ENCODE measurements around the gene CCDC6. TPM values are rescaled to one million over a fixed set of nuclear protein-coding genes. Genes with fewer than 3 reads are reported as not detected.

CCDC6 gene
- total and polyA plus RNA-seq, 7 donors = 12.6 to 97.5 (median 59.2) TPM

GRCh38 chr10:59774451-59774850, 131.9 kb downstream of the CCDC6 start:
- H3K4me3 ChIP-seq = no peak overlapping the region
- WGBS, 2 donors = 94% methylated on average over 6 of the region's 6 CpGs
- no peak for TF ChIP-seq CTCF (IDR thresholded peaks at IDR 0.05)
- no peak for TF ChIP-seq POLR2AphosphoS5 (IDR thresholded peaks at IDR 0.05)
- TF ChIP-seq POLR2A (IDR thresholded peaks at IDR 0.05) = no peak
- no peak for TF ChIP-seq EP300 (IDR thresholded peaks at IDR 0.05)
- H3K27ac ChIP-seq = no peak overlapping the region
- H3K36me3 ChIP-seq = no peaks in the 10 kb centered on the region
- no peaks in the 10 kb centered on the region for H3K27me3 ChIP-seq
- intact Hi-C loops (cut with DNase I) = no loop called here
- H3K4me1 ChIP-seq = no peaks in the 10 kb centered on the region
- H3K9me3 ChIP-seq = no peaks in the 10 kb centered on the region
- DNase-seq = no peak

- 51 to 70% methylated on average over 2 of the region's 2 CpGs for WGBS, 2 donors
- no peak for TF ChIP-seq CTCF (IDR thresholded peaks at IDR 0.05)
- no peak for TF ChIP-seq EP300 (IDR thresholded peaks at IDR 0.05)
- no peak for TF ChIP-seq POLR2AphosphoS5 (IDR thresholded peaks at IDR 0.05)
- no peak for TF ChIP-seq POLR2A (IDR thresholded peaks at IDR 0.05)
- Histone ChIP-seq H3K27ac (no peak overlapping the region), H3K36me3 (no peaks in the 10 kb centered on the region), H3K4me1 (no peaks in the 10 kb centered on the region), H3K27me3 (no peaks in the 10 kb centered on the region), H3K4me3 (no peak overlapping the region), H3K9me3 (no peaks in the 10 kb centered on the region)
- no peak for DNase-seq
- intact Hi-C loops (cut with DNase I) = no loop called here
These were observed 133.3 kb downstream of the CCDC6 start for GRCh38 chr10:59773088-59773487.

- WGBS, 2 donors = 38 to 80% methylated on average over 7 of the region's 7 CpGs
- H3K9me3 ChIP-seq = no peaks in the 10 kb centered on the region
- TF ChIP-seq POLR2A (IDR thresholded peaks at IDR 0.05) (no peak), POLR2AphosphoS5 (IDR thresholded peaks at IDR 0.05) (no peak), EP300 (IDR thresholded peaks at IDR 0.05) (no peak), CTCF (IDR thresholded peaks at IDR 0.05) (no peak)
- H3K4me3 ChIP-seq = no peak overlapping the region
- no peaks in the 10 kb centered on the region for H3K36me3 ChIP-seq
- H3K27ac ChIP-seq = no peak overlapping the region
- no peaks in the 10 kb centered on the region for H3K27me3 ChIP-seq
- H3K4me1 ChIP-seq = no peaks in the 10 kb centered on the region
- no peak for DNase-seq
- intact Hi-C loops (cut with DNase I) = no loop called here
These were observed 135.1 kb downstream of the CCDC6 start for GRCh38 chr10:59771162-59771807.

- no peak overlapping the region for H3K4me3 ChIP-seq
- H3K27me3 ChIP-seq = no peaks in the 10 kb centered on the region
- intact Hi-C loops (cut with DNase I) = no loop called here
- 92 to 97% methylated on average over 11 of the region's 11 CpGs for WGBS, 2 donors
- no peak for DNase-seq
- no peaks in the 10 kb centered on the region for H3K36me3 ChIP-seq
- no peaks in the 10 kb centered on the region for H3K9me3 ChIP-seq
- H3K4me1 ChIP-seq = no peaks in the 10 kb centered on the region
- TF ChIP-seq POLR2AphosphoS5 (IDR thresholded peaks at IDR 0.05) (no peak), CTCF (IDR thresholded peaks at IDR 0.05) (no peak)
- no peak overlapping the region for H3K27ac ChIP-seq
These were observed 135.7 kb downstream of the CCDC6 start for GRCh38 chr10:59770689-59771088.

GRCh38 chr10:59762505-59762904, 143.9 kb downstream of the CCDC6 start:
- intact Hi-C loops (cut with DNase I) = no loop called here
- no peak for DNase-seq
- no peaks in the 10 kb centered on the region for H3K4me1 ChIP-seq
- TF ChIP-seq POLR2A (IDR thresholded peaks at IDR 0.05) (no peak), CTCF (IDR thresholded peaks at IDR 0.05) (no peak), EP300 (IDR thresholded peaks at IDR 0.05) (no peak), POLR2AphosphoS5 (IDR thresholded peaks at IDR 0.05) (no peak)
- H3K4me3 ChIP-seq = no peak overlapping the region
- WGBS, 2 donors = 44 to 57% methylated on average over 2 of the region's 2 CpGs
- H3K9me3 ChIP-seq = no peaks in the 10 kb centered on the region
- no peaks in the 10 kb centered on the region for H3K27me3 ChIP-seq
- H3K36me3 ChIP-seq = no peaks in the 10 kb centered on the region
- no peak overlapping the region for H3K27ac ChIP-seq

Data from sigmoid colon (tissue), 7 donors.